ENCODE measurements around the gene CCL21.
A peak's percentile ranks its signal among the peaks of the same experiment; 100 is the strongest.

Gene CCL21

DNA sequence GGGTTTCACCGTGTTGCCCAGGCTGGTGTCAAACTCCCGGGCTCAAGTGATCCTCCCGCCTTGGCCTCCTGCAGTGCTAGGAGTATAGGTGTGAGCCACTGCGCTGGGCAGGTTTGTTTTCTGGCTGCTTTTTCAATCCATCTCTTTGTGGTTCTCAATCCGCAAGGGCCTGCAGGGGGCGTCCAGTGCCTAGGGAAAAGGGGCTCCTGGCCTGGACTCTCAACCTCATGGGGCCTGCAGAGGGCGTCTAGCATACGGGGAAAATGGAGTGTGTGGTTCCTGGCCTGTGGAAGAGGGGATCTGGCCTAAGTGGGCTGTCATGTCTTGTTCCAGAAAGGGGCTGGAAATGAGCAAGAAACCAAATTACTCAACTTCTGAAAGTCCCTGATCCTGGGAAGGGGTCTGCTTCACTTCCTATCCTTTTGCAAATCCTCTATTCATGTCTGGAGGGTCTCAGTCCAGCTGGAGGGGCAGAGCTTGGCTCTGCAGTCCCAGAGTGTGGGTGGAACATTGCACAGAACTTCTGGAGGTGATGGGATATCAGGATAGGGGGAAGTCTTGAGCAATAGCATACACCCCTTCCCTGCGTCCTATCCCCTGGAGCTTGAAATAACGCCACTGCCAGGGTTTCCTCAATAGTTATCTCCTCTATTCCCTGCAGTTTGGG, 34.8 kb downstream of the CCL21 start:
- peak in 1 of 3 experiments; percentile 20 for DNase-seq
- peak overlapping the region in 1 of 2 donors; percentile 8 for H3K27ac Mint-ChIP-seq
- no peaks in the 10 kb centered on the region for H3K36me3 Mint-ChIP-seq (ENCODE audit: insufficient read depth)
- no peaks in the 10 kb centered on the region for H3K27me3 Mint-ChIP-seq
- ATAC-seq (replicated peaks): peak; percentile 63
- peaks cover 0 to 2% of the 10 kb centered on the region in 2 donors for H3K4me1 Mint-ChIP-seq (ENCODE audit: low read depth in 2 of 2)
- H3K9me3 Mint-ChIP-seq: no peaks in the 10 kb centered on the region
- no peak overlapping the region for H3K4me3 Mint-ChIP-seq

- no peak for DNase-seq
- Mint-ChIP-seq H3K4me3 (no peak overlapping the region), H3K36me3 (ENCODE audit: insufficient read depth) (no peaks in the 10 kb centered on the region), H3K4me1 (ENCODE audit: low read depth in 2 of 2) (peaks cover 0 to 2% of the 10 kb centered on the region in 2 donors), H3K27ac (peak overlapping the region in 1 of 2 donors; percentile 8), H3K9me3 (no peaks in the 10 kb centered on the region), H3K27me3 (no peaks in the 10 kb centered on the region)
- no peak for ATAC-seq (replicated peaks)
Observed at GRCh38 chr9:34674440-34674839, 35.5 kb downstream of the CCL21 start.

- H3K36me3 Mint-ChIP-seq (ENCODE audit: insufficient read depth): no peaks in the 10 kb centered on the region
- H3K27me3 Mint-ChIP-seq: no peaks in the 10 kb centered on the region
- DNase-seq: no peak
- peaks cover 0 to 3% of the 10 kb centered on the region in 2 donors for H3K9me3 Mint-ChIP-seq
- no peak overlapping the region for H3K4me3 Mint-ChIP-seq
- H3K27ac Mint-ChIP-seq: no peak overlapping the region
- no peak for ATAC-seq (replicated peaks)
- H3K4me1 Mint-ChIP-seq (ENCODE audit: low read depth in 2 of 2): peaks cover 7 to 9% of the 10 kb centered on the region in 2 donors
Observed at GRCh38 chr9:34671307-34671706, 38.6 kb downstream of the CCL21 start.

DNA sequence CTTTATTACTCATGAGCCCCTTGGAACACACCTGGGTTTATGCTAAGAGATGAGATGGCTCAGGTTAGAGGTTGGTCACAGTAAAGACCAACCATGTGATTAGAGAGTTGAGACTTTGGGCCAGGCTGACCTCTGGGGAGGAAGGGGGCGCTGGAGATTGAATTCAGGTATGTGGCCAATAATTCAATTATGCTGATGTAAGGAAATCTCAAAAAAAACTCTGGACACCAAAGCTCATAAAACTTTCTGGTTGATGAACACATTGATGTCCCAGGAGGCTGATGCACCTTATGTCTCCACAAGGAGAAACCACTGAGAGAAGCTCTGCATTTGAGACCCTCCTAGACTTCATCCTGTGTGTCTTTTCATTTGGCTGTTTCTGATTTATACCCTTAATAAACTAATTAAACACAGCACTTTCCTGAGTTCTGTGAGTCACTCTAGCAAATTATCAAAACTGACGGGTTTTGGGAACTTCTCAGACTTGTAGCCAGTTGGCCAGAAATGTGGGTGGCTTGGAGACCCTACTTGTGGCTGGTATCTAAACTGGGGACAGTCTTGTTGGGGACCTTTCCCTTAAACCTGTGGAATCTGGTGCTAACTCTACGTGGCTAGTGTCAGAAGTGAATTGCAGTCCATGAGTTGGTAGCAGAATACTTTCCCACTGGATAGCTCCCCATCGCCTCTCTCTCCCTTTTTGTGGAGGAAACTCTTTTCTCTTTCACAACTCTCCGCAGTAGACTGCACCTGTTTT, 40.0 kb downstream of the CCL21 start:
- ATAC-seq (replicated peaks): no peak
- no peak overlapping the region for H3K4me3 Mint-ChIP-seq
- peaks cover 0 to 3% of the 10 kb centered on the region in 2 donors for H3K9me3 Mint-ChIP-seq

DNA sequence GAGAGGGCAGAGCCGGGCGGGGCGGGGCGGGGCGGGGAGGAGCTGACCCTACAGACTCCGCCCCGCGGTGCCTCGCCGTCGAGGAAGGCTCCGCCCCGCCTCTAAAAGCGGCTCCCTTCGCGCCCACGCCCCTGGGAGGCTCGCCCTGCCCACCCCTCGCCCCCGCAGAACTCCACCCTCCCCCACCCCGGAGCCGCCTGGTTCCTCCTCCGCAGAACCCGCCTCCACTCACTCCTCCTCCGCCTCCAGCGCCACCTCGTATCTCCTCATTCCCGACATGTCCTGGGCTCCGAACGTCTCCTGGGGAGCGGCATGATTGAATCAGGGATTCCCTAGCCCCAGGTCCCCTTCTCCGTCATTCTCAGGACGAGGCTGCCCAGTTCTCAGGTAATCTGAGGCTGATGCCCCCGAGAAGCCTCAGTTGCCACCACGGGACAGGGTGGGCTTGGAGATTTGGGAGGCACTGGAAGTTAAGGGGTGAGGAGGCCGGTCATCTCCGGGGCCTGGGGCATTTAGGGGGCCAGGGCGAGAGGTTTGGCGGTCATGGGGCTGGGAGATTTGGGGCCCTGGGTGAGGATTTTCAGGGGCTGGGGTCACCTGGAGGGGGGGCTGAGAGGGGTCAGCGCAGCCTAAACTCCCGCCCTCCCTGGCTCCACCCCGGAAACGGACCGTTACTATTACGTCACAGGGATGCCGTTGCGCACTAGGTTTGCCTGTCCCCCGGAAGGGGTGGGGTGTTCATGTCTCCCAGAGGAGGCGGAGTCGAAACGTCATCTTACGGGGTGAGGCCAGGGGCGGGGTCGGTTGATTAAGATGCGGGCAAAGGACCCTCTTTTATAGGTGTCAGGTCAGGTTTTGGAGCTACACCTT, 44.3 kb downstream of the CCL21 start:
- ATAC-seq (replicated peaks) (peak; percentile 76), DNase-seq (peak; percentile 84 to 89 (median 85))
- H3K27me3 Mint-ChIP-seq: no peaks in the 10 kb centered on the region
- H3K36me3 Mint-ChIP-seq (ENCODE audit: insufficient read depth): peaks cover 9% of the 10 kb centered on the region
- H3K9me3 Mint-ChIP-seq: peaks cover 0 to 3% of the 10 kb centered on the region in 2 donors
- H3K27ac Mint-ChIP-seq: peak overlapping the region; percentile 93 to 96
- H3K4me1 Mint-ChIP-seq (ENCODE audit: low read depth in 2 of 2): peaks cover 34 to 37% of the 10 kb centered on the region in 2 donors
- H3K4me3 Mint-ChIP-seq: peak overlapping the region; percentile 79 to 86

More for the DNA sequence above, 40.0 kb downstream of the CCL21 start:
- H3K27me3 Mint-ChIP-seq: no peaks in the 10 kb centered on the region
- no peak for DNase-seq
- peaks cover 9% of the 10 kb centered on the region for H3K36me3 Mint-ChIP-seq (ENCODE audit: insufficient read depth)
- H3K27ac Mint-ChIP-seq: no peak overlapping the region
- peaks cover 8 to 16% of the 10 kb centered on the region in 2 donors for H3K4me1 Mint-ChIP-seq (ENCODE audit: low read depth in 2 of 2)

DNA sequence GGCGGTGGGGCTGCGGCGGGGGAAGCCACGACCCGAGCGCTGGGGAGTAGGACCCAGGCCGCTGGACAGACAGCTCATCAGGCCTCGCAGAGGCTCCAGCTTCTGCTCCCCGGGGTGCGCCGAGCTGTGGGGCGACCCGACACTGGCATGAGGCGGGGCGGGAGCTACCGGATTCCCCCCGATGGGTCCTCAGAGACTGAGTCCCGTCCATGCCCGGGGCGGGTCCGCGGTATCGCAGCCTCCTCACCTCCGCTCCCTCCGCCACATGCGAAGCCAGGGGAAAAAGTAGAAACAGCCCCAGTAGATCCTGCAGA, 44.9 kb downstream of the CCL21 start:
- Mint-ChIP-seq H3K9me3 (peaks cover 0 to 3% of the 10 kb centered on the region in 2 donors), H3K4me3 (peak overlapping the region; percentile 79 to 86), H3K27ac (peak overlapping the region; percentile 93 to 96), H3K27me3 (no peaks in the 10 kb centered on the region), H3K36me3 (ENCODE audit: insufficient read depth) (peaks cover 9% of the 10 kb centered on the region), H3K4me1 (ENCODE audit: low read depth in 2 of 2) (peaks cover 34 to 37% of the 10 kb centered on the region in 2 donors)
- ATAC-seq (replicated peaks): peak; percentile 11
- no peak for DNase-seq

DNA sequence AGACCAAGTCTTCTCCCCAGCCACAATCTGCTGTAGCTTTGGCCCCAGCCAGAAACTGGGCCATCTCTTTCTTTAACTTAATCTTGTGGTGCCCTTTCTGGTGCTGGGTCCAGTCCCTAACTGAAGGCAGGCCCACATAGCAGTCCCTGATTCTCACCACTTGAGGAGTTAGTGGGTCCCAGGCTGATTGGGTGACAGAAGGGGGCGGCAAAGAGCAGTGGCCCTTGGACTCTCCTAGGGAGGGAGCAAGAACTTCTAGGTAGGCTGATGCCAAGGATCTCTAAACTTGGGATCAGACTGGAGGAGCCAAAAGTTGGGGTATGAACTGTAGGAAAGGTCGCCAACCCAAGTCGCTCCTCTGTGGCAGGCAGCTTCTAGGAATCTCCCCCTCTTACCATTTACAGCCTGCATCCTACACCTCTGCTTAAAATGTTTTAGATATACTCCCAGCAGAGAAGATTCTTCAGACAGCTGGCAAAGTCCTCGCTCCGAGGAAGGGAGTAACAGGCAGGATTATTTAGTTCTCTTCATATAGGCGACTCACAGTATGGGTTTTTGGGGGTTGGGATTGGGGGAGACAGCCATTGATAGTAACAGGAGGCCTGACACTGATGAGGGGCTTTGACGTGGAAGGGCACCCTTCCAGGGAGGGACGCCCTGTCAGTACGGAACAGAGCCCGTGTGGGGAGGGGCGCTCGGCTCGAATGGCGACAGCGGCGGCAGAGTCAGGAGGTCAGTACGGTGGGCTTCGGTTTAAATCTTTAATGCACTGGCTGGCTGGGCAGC, 45.5 kb downstream of the CCL21 start:
- H3K36me3 Mint-ChIP-seq (ENCODE audit: insufficient read depth): peaks cover 9% of the 10 kb centered on the region
- ATAC-seq (replicated peaks): peak; percentile 46
- H3K27ac Mint-ChIP-seq: peak overlapping the region; percentile 71 to 96
- peak overlapping the region; percentile 79 to 86 for H3K4me3 Mint-ChIP-seq
- no peaks in the 10 kb centered on the region for H3K27me3 Mint-ChIP-seq
- H3K4me1 Mint-ChIP-seq (ENCODE audit: low read depth in 2 of 2): peaks cover 34 to 37% of the 10 kb centered on the region in 2 donors
- peaks cover 0 to 3% of the 10 kb centered on the region in 2 donors for H3K9me3 Mint-ChIP-seq
- DNase-seq: peak; percentile 73 to 80 (median 75)

- H3K27me3 Mint-ChIP-seq: no peaks in the 10 kb centered on the region
- peak overlapping the region; percentile 71 to 96 for H3K27ac Mint-ChIP-seq
- ATAC-seq (replicated peaks) (no peak), DNase-seq (no peak)
- peaks cover 9% of the 10 kb centered on the region for H3K36me3 Mint-ChIP-seq (ENCODE audit: insufficient read depth)
- no peaks in the 10 kb centered on the region for H3K9me3 Mint-ChIP-seq
- peaks cover 34 to 37% of the 10 kb centered on the region in 2 donors for H3K4me1 Mint-ChIP-seq (ENCODE audit: low read depth in 2 of 2)
- H3K4me3 Mint-ChIP-seq: peak overlapping the region; percentile 23 to 86
Observed at GRCh38 chr9:34663303-34663605, 46.7 kb downstream of the CCL21 start.

- peaks cover 9% of the 10 kb centered on the region for H3K36me3 Mint-ChIP-seq (ENCODE audit: insufficient read depth)
- peaks cover 34 to 35% of the 10 kb centered on the region in 2 donors for H3K4me1 Mint-ChIP-seq (ENCODE audit: low read depth in 2 of 2)
- DNase-seq: no peak
- no peak for ATAC-seq (replicated peaks)
- peak within 1 kb of the TSS; percentile 23 to 86 for H3K4me3 Mint-ChIP-seq
- H3K27ac Mint-ChIP-seq: peak within 1 kb of the TSS; percentile 71 to 96
- no peaks in the 10 kb centered on the region for H3K27me3 Mint-ChIP-seq
- H3K9me3 Mint-ChIP-seq: no peaks in the 10 kb centered on the region
Observed at GRCh38 chr9:34662526-34663302, 47.2 kb downstream of the CCL21 start, which contains the start of gene CCL27. Gene CCL27 (minus strand): TSS chr9:34662657. CDS start chr9:34662633, 24 bp downstream.

GRCh38 chr9:34659592-34660253, 50.2 kb downstream of the CCL21 start:
- H3K9me3 Mint-ChIP-seq: no peaks in the 10 kb centered on the region
- no peak overlapping the region for H3K4me3 Mint-ChIP-seq
- no peak for DNase-seq
- no peak for ATAC-seq (replicated peaks)
- no peaks in the 10 kb centered on the region for H3K27me3 Mint-ChIP-seq
- no peak overlapping the region for H3K27ac Mint-ChIP-seq
- no peaks in the 10 kb centered on the region for H3K36me3 Mint-ChIP-seq (ENCODE audit: insufficient read depth)
- peaks cover 22 to 26% of the 10 kb centered on the region in 2 donors for H3K4me1 Mint-ChIP-seq (ENCODE audit: low read depth in 2 of 2)

Measured in effector memory CD8-positive, alpha-beta T cell (primary cell).